Stimulated activated CD8-positive, alpha-beta memory T cell treated with anti-CD3 and anti-CD28 coated beads, Interleukin-7, amount 100 ng/mL, for 4 hours (primary cell): Measurements from ENCODE around the gene OR4L1.
"Not testable (repeated sequence)": the region's sequence is repeated elsewhere in the genome, so short reads cannot be mapped to it uniquely, and the experiment has no call there.

Source experiments
- DNase-seq, 2 donors: peaks; one replicate each; pipeline ENCODE4 v3.0.0-alpha.2; 2020; ENCODE audit warnings: low read depth in 2 of 2

The OR4L1 gene

GRCh38 chr14:20059745-20060144 is at the start of gene OR4L1:
OR4L1 (plus strand) TSS chr14:20060045; CDS start chr14:20060045, 0 bp downstream.
- no peak for DNase-seq

- no peak for DNase-seq
Measured at GRCh38 chr14:20019257-20019865, 40.5 kb upstream of the OR4L1 start, which contains the start of gene OR4K14. OR4K14 (minus strand) TSS chr14:20019307; CDS start chr14:20015193, 4,114 bp downstream.

GRCh38 chr14:20031058-20031457 is 28.8 kb upstream of the OR4L1 start:
- DNase-seq, result no peak

- DNase-seq, result no peak
Measured at GRCh38 chr14:20035449-20035848, 24.4 kb upstream of the OR4L1 start.

- DNase-seq, result no peak
Measured at GRCh38 chr14:20035938-20036337, 23.9 kb upstream of the OR4L1 start, which contains the start of gene OR4K13. OR4K13 (minus strand) TSS chr14:20036038; CDS start chr14:20034758, 1,280 bp downstream.

- DNase-seq, result no peak
Measured at GRCh38 chr14:20044243-20044642, 15.6 kb upstream of the OR4L1 start.

- no peak for DNase-seq
Measured at GRCh38 chr14:20048202-20048601, 11.6 kb upstream of the OR4L1 start.

GRCh38 chr14:20092050-20092449 is 32.2 kb downstream of the OR4L1 start:
- DNase-seq, result no peak

- no peak for DNase-seq
Measured at GRCh38 chr14:20093442-20093841, 33.6 kb downstream of the OR4L1 start.

GRCh38 chr14:20098926-20099770 is 39.3 kb downstream of the OR4L1 start:
- DNase-seq, result not testable (repeated sequence)

- no peak for DNase-seq
Measured at GRCh38 chr14:20110438-20110837, 50.6 kb downstream of the OR4L1 start, which contains the start of gene OR4K17. OR4K17 (plus strand) TSS chr14:20110739; CDS start chr14:20117500, 6,761 bp downstream.
